GM19025 (cell line): ENCODE results near the gene EPHA7.

Source experiments
- ATAC-seq: cut with Tn5 transposase; IDR thresholded peaks from one replicate; pipeline ENCODE4 v1.9.1; 2021; ENCODE audit warnings: mild to moderate bottlenecking, low read depth, moderate library complexity; ENCODE audit not compliant: unreplicated experiment

Gene EPHA7

GRCh38 chr6:93394471-93394870 is 24.9 kb downstream of the EPHA7 start:
- no peak for ATAC-seq

DNA sequence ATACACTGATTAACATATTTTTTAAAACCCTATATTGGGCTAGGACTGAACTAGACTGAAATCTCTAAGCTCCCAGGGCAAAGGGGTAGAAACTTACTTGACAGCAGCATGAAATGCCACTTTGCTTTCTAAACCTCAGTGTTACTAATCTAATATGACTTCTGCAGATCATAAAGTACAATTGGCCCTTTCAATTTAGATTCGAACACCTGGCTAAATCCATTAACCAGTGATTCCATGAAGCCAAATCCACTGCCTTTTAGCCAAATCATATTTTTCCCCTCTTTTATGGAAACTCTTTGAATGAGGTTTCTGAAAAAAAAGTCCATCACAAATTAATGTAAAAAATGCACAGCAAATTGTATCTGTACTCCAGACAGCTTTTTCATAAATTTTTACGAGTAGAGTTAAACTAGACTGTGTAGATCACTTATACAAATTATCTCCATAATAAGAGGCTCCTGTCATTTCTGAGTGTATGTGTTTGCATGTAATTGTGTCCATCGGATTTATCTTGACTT is 25.7 kb downstream of the EPHA7 start:
- ATAC-seq, result no peak

DNA sequence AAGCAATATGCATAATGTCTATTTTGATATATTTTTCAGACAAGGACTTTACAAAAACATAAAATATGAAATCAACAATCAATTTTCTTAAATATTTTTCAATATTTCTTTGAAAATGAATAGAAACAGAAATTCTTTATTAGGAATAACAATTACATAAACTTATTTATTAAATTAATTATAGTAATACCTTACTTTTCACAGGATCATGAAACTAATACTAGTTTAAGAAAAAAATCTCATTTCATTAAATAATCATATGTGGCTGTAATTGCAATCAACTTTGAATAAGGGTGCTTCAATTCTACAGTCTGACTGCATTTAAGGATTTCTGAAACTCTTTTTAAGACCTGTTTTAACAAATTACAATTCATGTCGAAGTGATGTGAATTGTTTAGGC is 26.6 kb downstream of the EPHA7 start:
- ATAC-seq, result no peak

DNA sequence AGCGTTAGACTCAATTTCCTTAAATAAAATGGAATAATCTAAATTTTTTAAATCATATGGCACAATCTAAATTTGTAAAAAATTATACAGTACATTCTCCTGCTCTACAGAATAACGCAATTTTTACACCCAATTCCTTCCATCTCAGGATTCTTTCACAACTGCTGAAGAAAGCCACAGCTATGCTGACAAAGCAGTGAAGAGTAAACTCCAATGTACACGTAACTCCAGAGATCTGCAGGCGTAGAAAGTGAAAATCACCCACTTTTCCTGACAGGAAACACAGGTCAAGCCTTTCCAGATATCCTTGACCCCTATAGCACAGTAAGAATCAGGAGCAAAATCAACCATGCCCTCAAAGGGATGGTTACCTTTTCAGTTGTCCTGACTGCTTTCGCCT is 27.4 kb downstream of the EPHA7 start:
- no peak for ATAC-seq

- no peak for ATAC-seq
Observed at GRCh38 chr6:93389192-93389591, 30.2 kb downstream of the EPHA7 start.

DNA sequence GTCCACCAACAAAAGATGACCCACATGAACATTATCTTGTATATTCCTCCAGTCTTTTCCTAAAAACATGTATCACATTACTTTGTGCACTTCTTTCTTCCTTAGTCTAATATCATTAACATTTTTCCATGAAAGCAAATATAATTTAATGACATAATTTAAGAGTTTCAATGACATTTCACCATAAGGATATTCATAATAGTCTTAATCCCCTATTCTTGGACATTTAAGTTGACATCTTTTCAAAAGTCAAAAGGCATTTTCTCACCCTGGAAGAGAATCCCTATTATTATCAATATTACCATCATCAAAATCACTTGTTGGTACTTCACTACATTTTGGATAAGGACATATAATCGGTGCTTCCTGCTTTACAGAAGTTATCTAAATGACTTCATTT is 31.3 kb downstream of the EPHA7 start:
- ATAC-seq, result no peak

- ATAC-seq, result no peak
Observed at GRCh38 chr6:93376026-93376540, 43.3 kb downstream of the EPHA7 start.

GRCh38 chr6:93373445-93373844 is 45.9 kb downstream of the EPHA7 start:
- no peak for ATAC-seq

DNA sequence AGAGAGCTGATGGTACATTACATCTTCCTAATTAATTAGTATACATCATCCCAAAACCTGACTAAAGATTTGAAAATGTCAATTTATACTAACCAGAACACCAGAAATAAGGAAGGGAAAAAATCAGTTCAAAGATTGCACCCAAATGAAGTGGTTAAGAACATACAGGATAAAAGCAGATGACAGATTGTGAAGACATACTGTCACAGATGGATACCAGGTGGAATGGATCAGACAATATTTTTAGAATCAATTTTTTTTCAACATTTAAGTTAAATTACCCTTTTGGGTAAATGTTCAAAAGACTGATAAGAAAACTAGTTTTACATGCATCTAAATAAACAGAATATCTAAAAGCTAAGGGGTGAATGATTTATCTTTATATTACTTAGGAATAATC is 47.6 kb downstream of the EPHA7 start:
- no peak for ATAC-seq

DNA sequence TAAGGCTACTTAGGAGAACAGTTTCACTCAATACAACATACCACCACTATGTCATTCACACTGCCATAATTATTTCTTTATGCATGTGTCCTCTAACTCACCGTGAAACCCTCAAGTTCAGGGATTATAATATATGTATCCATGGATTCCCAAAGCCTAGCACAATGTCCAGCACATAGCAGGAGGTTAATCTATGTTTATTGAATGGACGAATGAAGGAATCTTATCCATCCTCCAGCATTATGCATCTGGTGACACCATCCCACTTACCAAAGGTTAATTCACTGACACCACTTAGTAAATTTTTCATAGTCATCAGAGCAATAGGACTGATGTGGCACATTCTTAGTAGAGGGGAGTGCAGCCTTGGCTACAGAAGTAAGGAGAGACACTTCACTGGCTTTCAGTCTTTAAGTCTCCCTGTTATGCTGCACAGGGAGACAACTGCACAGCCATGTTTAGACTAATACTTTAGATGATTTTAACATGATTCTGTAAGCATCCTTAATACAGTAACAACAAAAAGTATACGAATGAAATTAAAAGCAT is 49.7 kb downstream of the EPHA7 start:
- ATAC-seq, result no peak

DNA sequence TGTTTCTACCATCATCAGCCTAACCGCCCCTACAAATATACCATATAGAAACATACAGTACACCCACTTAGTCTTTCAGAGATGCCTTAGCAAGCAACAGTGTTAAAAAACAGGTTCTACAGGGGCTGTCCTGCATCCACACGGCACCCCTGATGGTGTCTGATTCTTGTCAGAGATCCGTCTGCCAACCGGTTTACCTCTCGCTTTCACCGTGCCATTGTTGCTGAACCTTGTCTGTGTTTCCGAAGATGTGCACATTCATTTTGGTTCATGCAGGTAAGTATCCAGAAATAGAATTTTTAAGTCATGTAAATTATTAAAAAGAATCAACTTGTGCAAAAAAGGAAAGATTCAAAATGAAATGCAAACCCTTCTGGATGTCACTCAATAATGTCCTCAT is 52.9 kb downstream of the EPHA7 start:
- ATAC-seq, result no peak

- no peak for ATAC-seq
Observed at GRCh38 chr6:93365445-93365844, 53.9 kb downstream of the EPHA7 start.

DNA sequence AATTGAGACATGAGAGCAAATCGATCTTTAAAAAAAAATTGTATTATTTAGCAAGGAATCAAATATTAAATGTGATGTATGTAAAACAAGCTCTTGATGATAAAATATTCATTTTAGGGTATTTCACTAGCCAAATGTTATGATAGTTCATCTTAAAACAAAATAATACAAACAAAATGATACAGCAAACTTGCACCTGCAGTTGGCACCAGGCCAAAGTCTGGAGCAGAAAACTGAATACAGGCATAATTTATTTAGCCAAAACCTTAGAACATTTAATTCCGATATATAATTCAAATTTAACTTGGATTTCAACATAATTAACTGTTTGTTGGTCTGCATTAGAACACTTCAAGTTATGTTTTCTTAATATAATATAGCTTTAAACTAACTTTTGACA is 60.9 kb downstream of the EPHA7 start:
- ATAC-seq, result no peak

DNA sequence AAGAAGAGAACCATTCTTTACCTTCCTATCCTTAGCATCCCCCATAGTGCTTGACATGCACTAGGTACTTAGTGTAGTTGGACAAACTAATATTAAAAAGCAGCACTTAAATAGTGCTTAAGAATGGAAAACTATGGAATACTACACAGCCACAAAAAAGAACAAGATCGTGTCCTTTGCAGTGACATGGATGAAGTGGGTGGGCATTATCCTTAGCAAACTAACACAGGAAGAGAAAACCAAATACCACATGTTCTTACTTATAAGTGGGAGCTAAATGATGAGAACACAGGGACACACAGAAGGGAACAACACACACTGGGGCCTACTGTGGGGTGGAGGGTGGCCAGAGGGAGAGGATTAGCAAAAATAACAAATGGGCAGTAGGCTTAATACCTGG is 66.8 kb downstream of the EPHA7 start:
- no peak for ATAC-seq

DNA sequence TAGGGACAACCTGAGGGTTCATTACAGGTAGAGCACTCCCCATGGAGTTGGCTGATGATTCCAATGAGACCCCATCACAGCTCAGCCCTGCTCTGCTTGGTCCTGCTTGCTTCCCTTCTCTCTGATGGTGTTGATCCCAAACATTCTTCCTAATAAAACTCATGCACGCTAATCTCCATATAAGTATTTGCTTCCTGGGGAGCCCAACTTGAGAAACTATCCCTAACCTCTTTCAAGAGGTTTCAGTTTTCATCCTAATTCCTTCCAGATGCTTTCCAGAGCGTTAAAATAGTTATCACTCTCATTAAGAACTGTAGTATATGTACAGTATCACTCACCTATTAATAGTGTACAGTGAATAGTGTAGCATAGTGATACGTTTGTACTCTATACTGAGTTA is 68.1 kb downstream of the EPHA7 start:
- ATAC-seq, result no peak

- no peak for ATAC-seq
Observed at GRCh38 chr6:93350774-93351173, 68.6 kb downstream of the EPHA7 start.

GRCh38 chr6:93344333-93344835 is 75.0 kb downstream of the EPHA7 start:
- ATAC-seq, result no peak

GRCh38 chr6:93343476-93343875 is 75.9 kb downstream of the EPHA7 start:
- no peak for ATAC-seq

DNA sequence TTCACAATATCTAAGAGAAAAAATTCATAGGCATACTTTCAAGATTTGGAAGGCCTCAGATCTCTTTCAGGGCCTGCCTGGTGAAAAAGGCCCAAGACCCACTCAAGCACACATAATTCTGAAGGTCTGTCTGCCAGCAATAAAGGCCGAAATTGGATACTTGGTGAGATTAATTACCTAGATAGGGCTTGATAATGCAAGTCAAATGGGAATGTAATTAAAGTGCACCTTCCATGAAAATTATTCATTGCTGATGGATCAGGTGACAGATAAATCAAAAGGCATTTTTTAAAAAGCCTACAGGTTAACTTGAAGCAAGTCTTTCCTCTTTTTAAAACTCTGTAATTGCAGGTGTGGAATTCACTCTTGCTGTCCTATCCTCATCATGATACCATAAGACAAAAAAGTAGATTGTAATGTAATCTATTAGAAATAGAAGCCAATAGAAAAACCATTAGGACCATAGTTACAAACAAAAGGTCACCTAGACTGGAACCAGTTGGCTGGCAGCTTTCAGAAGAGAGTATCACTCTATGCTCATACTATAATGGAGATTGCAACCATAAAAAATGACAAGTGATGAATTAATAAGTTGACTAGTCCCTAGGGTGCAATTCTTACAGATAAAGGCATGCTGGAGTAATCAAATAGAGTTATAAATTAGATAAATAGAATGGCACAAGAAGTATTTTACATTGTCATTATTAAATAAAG is 77.3 kb downstream of the EPHA7 start:
- ATAC-seq, result no peak

DNA sequence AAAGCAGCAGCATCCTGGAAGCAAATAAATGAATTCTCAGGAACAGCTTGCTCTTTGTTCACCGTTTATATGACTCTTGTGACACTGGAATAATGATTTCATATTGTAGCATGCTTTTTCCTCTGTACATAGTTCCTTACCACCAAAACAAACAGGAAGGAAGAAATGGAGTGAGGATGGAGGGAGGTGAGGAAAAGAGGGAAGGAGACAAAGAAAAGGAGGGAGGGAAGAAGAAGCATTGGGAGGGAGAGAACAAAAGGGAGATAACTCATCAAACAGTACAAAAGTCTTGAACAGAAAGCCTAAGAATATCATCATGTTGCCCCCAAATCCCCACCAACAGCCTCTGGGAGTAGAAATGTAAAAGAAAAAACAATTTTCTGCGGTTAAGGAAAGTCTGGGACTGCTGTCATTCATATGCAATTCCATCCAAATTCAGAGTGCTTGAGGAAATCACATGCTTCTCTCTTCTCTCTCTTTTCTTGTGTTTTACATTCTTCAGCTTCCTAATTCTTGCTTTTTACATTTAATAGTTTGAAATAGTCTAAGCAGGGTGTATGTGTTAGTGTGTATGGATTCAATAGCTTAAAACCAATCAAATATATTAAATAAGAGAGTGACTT is 81.5 kb downstream of the EPHA7 start:
- ATAC-seq, result no peak

GRCh38 chr6:93337014-93337413 is 82.3 kb downstream of the EPHA7 start:
- no peak for ATAC-seq
